Posterior vena cava (tissue), 2 donors: ENCODE data around the gene CYS1. TPM values are rescaled to one million over a fixed set of nuclear protein-coding genes. Genes with fewer than 3 reads are reported as not detected.
"Not testable (repeated sequence)": the region's sequence is repeated elsewhere in the genome, so short reads cannot be mapped to it uniquely, and the experiment has no call there.

Experiments
- DNase-seq: peaks from one replicate; pipeline ENCODE4 v3.0.0-alpha.2; 2020; ENCODE audit warnings: low spot score
- intact Hi-C, 2 donors: fragments of 100-400 bp; cut with DNase I; formaldehyde crosslinking; loops; one replicate each; pipeline versions ENCODE4 v1.14.1 to v1.14.2; 2022 to 2023
- long read RNA-seq, 2 donors: library from polyadenylated mRNA; unstranded; transcript quantifications; one replicate each; pipeline ENCODE4 v2.0.0, GENCODE V29; 2020 to 2021
- total RNA-seq, 2 donors: library from RNA; stranded (reverse); fragmentation: NEBNext Ultra II Directional; extraction: Animal tissue kit (Norgen Biotek cat#: 25700); gene quantifications; one replicate each; pipeline ENCODE4 v1.2.1, GENCODE V29; 2021
- donor health status: DM: yes; HTN: yes; CAD: no.
- donor health status: DM: yes; HTN: yes; CAD: no.

CYS1 gene
- total RNA-seq, result 1 to 10 TPM; 3.0 to 9.1 TPM
- long read RNA-seq, donor 1, transcript CYS1-201 (3 exons, 2,738 nt), result major isoform, 7 of 10 reads
- long read RNA-seq, donor 1, partial matches to known transcripts, result 0 of 10 reads
- long read RNA-seq, donor 1, other reads (novel, unspliced or antisense), result 3 of 10 reads
- long read RNA-seq, donor 2, partial matches to known transcripts, result 0 of 13 reads
- long read RNA-seq, donor 2, other reads (novel, unspliced or antisense), result 12 of 13 reads

GRCh38 chr2:10079870-10080535 lies at the start of gene CYS1:
CYS1 (minus strand) TSS chr2:10080411; CDS start chr2:10080223, 188 bp downstream.
- DNase-seq, result no peak
- intact Hi-C loops, result loop anchor here in 1 of 2 donors (10.0 kb wide), 1 partner anchor 355 kb away; no protein-coding TSS in a partner anchor

GRCh38 chr2:10129490-10129889 lies 49.3 kb upstream of the CYS1 start:
- no peak for DNase-seq
- intact Hi-C loops, result loop anchor here in 1 of 2 donors (5.0 kb wide), 1 partner anchor 288 kb away; no protein-coding TSS in a partner anchor

GRCh38 chr2:10128420-10128819 lies 48.2 kb upstream of the CYS1 start:
- no peak for DNase-seq
- intact Hi-C loops, result loop anchor here in 1 of 2 donors (5.0 kb wide), 1 partner anchor 289 kb away; no protein-coding TSS in a partner anchor

GRCh38 chr2:10126632-10127026 lies 46.4 kb upstream of the CYS1 start:
- DNase-seq, result no peak
- intact Hi-C loops, result loop anchor here in 1 of 2 donors (5.0 kb wide), 1 partner anchor 291 kb away; no protein-coding TSS in a partner anchor

GRCh38 chr2:10125842-10126631 lies 45.8 kb upstream of the CYS1 start:
- no peak for DNase-seq
- intact Hi-C loops, result loop anchor here (2.0 to 5.0 kb wide), 2 partner anchors 291 to 309 kb away; no protein-coding TSS in a partner anchor

GRCh38 chr2:10124538-10125045 lies 44.4 kb upstream of the CYS1 start:
- intact Hi-C loops, result loop anchor here (2.0 to 5.0 kb wide), 3 partner anchors 293 to 310 kb away; no protein-coding TSS in a partner anchor
- no peak for DNase-seq

GRCh38 chr2:10123281-10123680 lies 43.1 kb upstream of the CYS1 start:
- intact Hi-C loops, result loop anchor here in 1 of 2 donors (5.0 kb wide), 1 partner anchor 309 kb away; no protein-coding TSS in a partner anchor
- DNase-seq, result no peak

- intact Hi-C loops, result loop anchor here in 1 of 2 donors (5.0 kb wide), 1 partner anchor 310 kb away; no protein-coding TSS in a partner anchor
- peak; percentile 97 for DNase-seq
These were observed 42.5 kb upstream of the CYS1 start, which contains the start of gene RRM2 for GRCh38 chr2:10122500-10123280. RRM2 (plus strand) TSS chr2:10122739; CDS start chr2:10122799, 60 bp downstream.

- DNase-seq, result no peak
- intact Hi-C loops, result loop anchor here in 1 of 2 donors (5.0 kb wide), 1 partner anchor 311 kb away; no protein-coding TSS in a partner anchor
These were observed 40.8 kb upstream of the CYS1 start for GRCh38 chr2:10120877-10121574.

- DNase-seq, result peak; percentile 96
- intact Hi-C loops, result loop anchor here in 1 of 2 donors (5.0 kb wide), 1 partner anchor 312 kb away; no protein-coding TSS in a partner anchor
These were observed 40.1 kb upstream of the CYS1 start for GRCh38 chr2:10120158-10120876.

- intact Hi-C loops, result loop anchor here in 1 of 2 donors (5.0 kb wide), 1 partner anchor 313 kb away; no protein-coding TSS in a partner anchor
- DNase-seq, result no peak
These were observed 39.5 kb upstream of the CYS1 start for GRCh38 chr2:10119601-10120157.

GRCh38 chr2:10119027-10119325 lies 38.8 kb upstream of the CYS1 start:
- no peak for DNase-seq
- intact Hi-C loops, result no loop called here

GRCh38 chr2:10109311-10109710 lies 29.1 kb upstream of the CYS1 start:
- no peak for DNase-seq
- intact Hi-C loops, result no loop called here

GRCh38 chr2:10104906-10105305 lies 24.7 kb upstream of the CYS1 start:
- intact Hi-C loops, result not testable (repeated sequence)
- peak; percentile 9 for DNase-seq

- intact Hi-C loops, result no loop called here
These were observed 23.0 kb upstream of the CYS1 start for GRCh38 chr2:10103179-10103578.

GRCh38 chr2:10101491-10101890 lies 21.3 kb upstream of the CYS1 start:
- intact Hi-C loops, result no loop called here

More at GRCh38 chr2:10103179-10103578, 23.0 kb upstream of the CYS1 start:
- peak; percentile 32 for DNase-seq

More at GRCh38 chr2:10101491-10101890, 21.3 kb upstream of the CYS1 start:
- DNase-seq, result no peak
